Prostate gland (tissue), 2 donors: ENCODE results near the gene PCYOX1L.

ENCODE experiments used
- CTCF ChIP-seq, 4 experiments: fragments of 200-600 bp in 2 of 4; fragments of 450-650 bp in 2 of 4; sonication (generic) in 2 of 4; IDR thresholded peaks; 1 replicate in 3 of 4; 2 replicates in 1 of 4; pipeline ENCODE4 v1.5.1; 2016 to 2019; ENCODE audit warnings: antibody characterized with exemption in 4 of 4, mild to moderate bottlenecking in 2 of 4, moderate library complexity in 2 of 4
- POLR2A ChIP-seq: fragments of 450-650 bp; IDR thresholded peaks from one replicate; pipeline ENCODE4 v1.6.1; 2016; ENCODE audit warnings: antibody characterized with exemption, mild to moderate bottlenecking

- TF ChIP-seq CTCF (IDR thresholded peaks at IDR 0.05) (no peak), POLR2A (no peak)
These were observed 20.1 kb upstream of the PCYOX1L start for GRCh38 chr5:149337736-149338135.
